Effector memory CD8-positive, alpha-beta T cell (primary cell): ENCODE data around the gene CYS1.
A peak's percentile ranks its signal among the peaks of the same experiment; 100 is the strongest.
"Not testable (repeated sequence)": the region's sequence is repeated elsewhere in the genome, so short reads cannot be mapped to it uniquely, and the experiment has no call there.

ENCODE experiments used
- ATAC-seq: fragments of 150-1000 bp; cut with Tn5 transposase; replicated peaks from 2 replicates; pipeline ENCODE4 v1.10.0; 2021; ENCODE audit warnings: mild to moderate bottlenecking, moderate library complexity
- DNase-seq, 3 experiments: peaks; one replicate each; pipeline ENCODE4 v3.0.0; 2021
- H3K27ac Mint-ChIP-seq, 2 donors: one replicate each; pipeline ENCODE4 v1.8.0; 2022; ENCODE audit warnings: mild to moderate bottlenecking in 2 of 2, mixed read lengths in 2 of 2, moderate library complexity in 2 of 2
- H3K27me3 Mint-ChIP-seq, 2 donors: one replicate each; pipeline ENCODE4 v1.8.0; 2022; ENCODE audit warnings: mixed read lengths in 2 of 2
- H3K36me3 Mint-ChIP-seq: one replicate; pipeline ENCODE4 v1.8.0; 2022; ENCODE audit warnings: mild to moderate bottlenecking, moderate library complexity, mixed read lengths; ENCODE audit not compliant: insufficient read depth
- H3K4me1 Mint-ChIP-seq, 2 donors: one replicate each; pipeline ENCODE4 v1.8.0; 2022; ENCODE audit warnings: low read depth in 2 of 2, mixed read lengths in 2 of 2
- H3K4me3 Mint-ChIP-seq, 2 donors: one replicate each; pipeline ENCODE4 v1.8.0; 2022; ENCODE audit warnings: mild to moderate bottlenecking in 2 of 2, mixed read lengths in 2 of 2, moderate library complexity in 2 of 2
- H3K9me3 Mint-ChIP-seq, 2 donors: one replicate each; pipeline ENCODE4 v1.8.0; 2022; ENCODE audit warnings: mixed read lengths in 2 of 2

CYS1 gene

DNA sequence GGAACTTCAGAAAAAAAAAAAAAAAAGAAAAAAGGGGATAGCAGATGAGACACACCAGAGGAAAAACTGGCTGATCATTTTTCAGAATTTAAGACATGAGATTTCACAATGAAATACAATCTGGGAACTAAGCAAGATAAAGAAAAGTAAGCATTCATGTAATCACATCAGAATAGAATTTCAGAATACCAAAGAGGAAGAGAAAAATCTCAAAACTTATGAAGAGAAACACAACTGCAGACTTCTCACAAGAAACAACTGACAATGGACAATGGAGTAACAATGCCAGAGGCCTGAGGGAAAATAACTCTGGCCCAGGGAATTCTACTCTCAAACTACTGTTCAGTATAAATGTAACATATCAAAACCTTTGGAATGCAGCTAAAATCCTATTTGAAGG, 29.1 kb upstream of the CYS1 start:
- H3K36me3 Mint-ChIP-seq: no peaks in the 10 kb centered on the region
- no peak overlapping the region for H3K4me3 Mint-ChIP-seq
- DNase-seq (no peak), ATAC-seq (no peak)
- H3K27ac Mint-ChIP-seq: peak overlapping the region in 1 of 2 donors; percentile 53
- H3K9me3 Mint-ChIP-seq: no peaks in the 10 kb centered on the region
- no peaks in the 10 kb centered on the region for H3K4me1 Mint-ChIP-seq
- H3K27me3 Mint-ChIP-seq: no peaks in the 10 kb centered on the region

DNA sequence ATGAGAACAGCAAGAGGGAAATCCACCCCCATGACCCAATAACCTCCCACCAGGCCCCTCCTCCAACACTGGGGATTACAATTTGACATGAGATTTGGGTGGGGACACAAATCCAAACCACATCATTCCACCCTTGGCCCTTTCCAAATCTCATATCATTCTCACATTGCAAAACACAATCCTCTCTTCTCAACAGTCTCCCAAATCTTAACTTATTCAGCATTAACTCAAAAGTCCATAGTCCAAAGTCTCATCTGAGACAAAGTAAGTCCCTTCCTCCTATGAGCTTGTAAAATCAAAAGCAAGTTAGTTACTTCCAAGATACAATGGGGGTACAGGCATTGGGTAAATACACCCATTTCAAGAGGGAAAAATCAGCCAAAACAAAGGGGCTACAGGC, 24.7 kb upstream of the CYS1 start:
- ATAC-seq, H3K36me3 Mint-ChIP-seq, DNase-seq, H3K4me3 Mint-ChIP-seq, H3K27ac Mint-ChIP-seq, H3K9me3 Mint-ChIP-seq, H3K4me1 Mint-ChIP-seq: not testable (repeated sequence)
- peaks cover 0 to 17% of the 10 kb centered on the region in 2 donors for H3K27me3 Mint-ChIP-seq

- Mint-ChIP-seq H3K4me3 (no peak overlapping the region), H3K27me3 (peaks cover 1 to 23% of the 10 kb centered on the region in 2 donors), H3K27ac (no peak overlapping the region), H3K36me3 (no peaks in the 10 kb centered on the region), H3K9me3 (no peaks in the 10 kb centered on the region), H3K4me1 (no peaks in the 10 kb centered on the region)
- DNase-seq (no peak), ATAC-seq (no peak)
Measured at GRCh38 chr2:10103179-10103578, 23.0 kb upstream of the CYS1 start.

- no peak overlapping the region for H3K27ac Mint-ChIP-seq
- DNase-seq (no peak), ATAC-seq (no peak)
- no peaks in the 10 kb centered on the region for H3K9me3 Mint-ChIP-seq
- no peak overlapping the region for H3K4me3 Mint-ChIP-seq
- H3K4me1 Mint-ChIP-seq: no peaks in the 10 kb centered on the region
- no peaks in the 10 kb centered on the region for H3K36me3 Mint-ChIP-seq
- H3K27me3 Mint-ChIP-seq: peaks cover 12 to 40% of the 10 kb centered on the region in 2 donors
Measured at GRCh38 chr2:10101491-10101890, 21.3 kb upstream of the CYS1 start.

- peak in 1 of 3 experiments; percentile 28 for DNase-seq
- peaks cover 40 to 79% of the 10 kb centered on the region in 2 donors for H3K27me3 Mint-ChIP-seq
Measured at GRCh38 chr2:10097352-10098148, 17.3 kb upstream of the CYS1 start.

GRCh38 chr2:10096641-10097040, 16.4 kb upstream of the CYS1 start:
- H3K27me3 Mint-ChIP-seq: peaks cover 48 to 82% of the 10 kb centered on the region in 2 donors
- H3K4me3 Mint-ChIP-seq: no peak overlapping the region
- no peak overlapping the region for H3K27ac Mint-ChIP-seq
- DNase-seq (no peak), ATAC-seq (no peak)
- no peaks in the 10 kb centered on the region for H3K36me3 Mint-ChIP-seq
- H3K4me1 Mint-ChIP-seq: no peaks in the 10 kb centered on the region
- no peaks in the 10 kb centered on the region for H3K9me3 Mint-ChIP-seq

More at GRCh38 chr2:10097352-10098148, 17.3 kb upstream of the CYS1 start:
- Mint-ChIP-seq H3K36me3 (no peaks in the 10 kb centered on the region), H3K4me3 (no peak overlapping the region), H3K27ac (peak overlapping the region in 1 of 2 donors; percentile 17), H3K9me3 (no peaks in the 10 kb centered on the region), H3K4me1 (no peaks in the 10 kb centered on the region)
- peak; percentile 72 for ATAC-seq

GRCh38 chr2:10095175-10095574, 15.0 kb upstream of the CYS1 start:
- DNase-seq: no peak
- H3K4me3 Mint-ChIP-seq: no peak overlapping the region
- peaks cover 3 to 4% of the 10 kb centered on the region in 2 donors for H3K4me1 Mint-ChIP-seq
- peaks cover 0 to 2% of the 10 kb centered on the region in 2 donors for H3K9me3 Mint-ChIP-seq
- peaks cover 57 to 86% of the 10 kb centered on the region in 2 donors for H3K27me3 Mint-ChIP-seq
- no peaks in the 10 kb centered on the region for H3K36me3 Mint-ChIP-seq
- H3K27ac Mint-ChIP-seq: no peak overlapping the region
- ATAC-seq: no peak

GRCh38 chr2:10094271-10094814, 14.1 kb upstream of the CYS1 start:
- Mint-ChIP-seq H3K27me3 (peaks cover 65 to 89% of the 10 kb centered on the region in 2 donors), H3K4me3 (no peak overlapping the region)

DNA sequence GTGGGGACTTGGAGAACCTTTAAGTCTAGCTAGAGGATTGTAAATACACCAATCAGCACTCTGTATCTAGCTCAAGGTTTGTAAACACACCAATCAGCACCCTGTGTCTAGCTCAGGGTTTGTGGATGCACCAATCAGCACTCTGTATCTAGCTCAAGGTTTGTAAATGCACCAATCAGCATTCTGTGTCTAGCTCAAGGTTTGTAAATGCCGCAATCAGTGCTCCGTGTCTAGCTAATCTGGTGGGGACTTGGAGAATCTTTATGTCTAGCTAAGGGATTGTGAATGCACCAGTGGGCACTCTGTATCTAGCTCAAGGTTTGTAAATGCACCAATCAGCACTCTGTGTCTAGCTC, 11.7 kb upstream of the CYS1 start:
- H3K27ac Mint-ChIP-seq, H3K36me3 Mint-ChIP-seq, H3K4me1 Mint-ChIP-seq, H3K4me3 Mint-ChIP-seq, H3K9me3 Mint-ChIP-seq, ATAC-seq, DNase-seq: not testable (repeated sequence)
- peaks cover 64 to 94% of the 10 kb centered on the region in 2 donors for H3K27me3 Mint-ChIP-seq

More at GRCh38 chr2:10094271-10094814, 14.1 kb upstream of the CYS1 start:
- H3K4me1 Mint-ChIP-seq: peaks cover 3 to 4% of the 10 kb centered on the region in 2 donors
- ATAC-seq (no peak), DNase-seq (no peak)
- no peaks in the 10 kb centered on the region for H3K36me3 Mint-ChIP-seq
- no peak overlapping the region for H3K27ac Mint-ChIP-seq
- H3K9me3 Mint-ChIP-seq: peaks cover 0 to 2% of the 10 kb centered on the region in 2 donors

- peak; percentile 35 for ATAC-seq
- Mint-ChIP-seq H3K4me1 (peaks cover 3 to 4% of the 10 kb centered on the region in 2 donors), H3K4me3 (peak overlapping the region; percentile 72 to 75), H3K27me3 (peaks cover 69 to 94% of the 10 kb centered on the region in 2 donors), H3K27ac (no peak overlapping the region), H3K36me3 (no peaks in the 10 kb centered on the region), H3K9me3 (peaks cover 0 to 2% of the 10 kb centered on the region in 2 donors)
- no peak for DNase-seq
Measured at GRCh38 chr2:10091182-10091888, 11.1 kb upstream of the CYS1 start.

DNA sequence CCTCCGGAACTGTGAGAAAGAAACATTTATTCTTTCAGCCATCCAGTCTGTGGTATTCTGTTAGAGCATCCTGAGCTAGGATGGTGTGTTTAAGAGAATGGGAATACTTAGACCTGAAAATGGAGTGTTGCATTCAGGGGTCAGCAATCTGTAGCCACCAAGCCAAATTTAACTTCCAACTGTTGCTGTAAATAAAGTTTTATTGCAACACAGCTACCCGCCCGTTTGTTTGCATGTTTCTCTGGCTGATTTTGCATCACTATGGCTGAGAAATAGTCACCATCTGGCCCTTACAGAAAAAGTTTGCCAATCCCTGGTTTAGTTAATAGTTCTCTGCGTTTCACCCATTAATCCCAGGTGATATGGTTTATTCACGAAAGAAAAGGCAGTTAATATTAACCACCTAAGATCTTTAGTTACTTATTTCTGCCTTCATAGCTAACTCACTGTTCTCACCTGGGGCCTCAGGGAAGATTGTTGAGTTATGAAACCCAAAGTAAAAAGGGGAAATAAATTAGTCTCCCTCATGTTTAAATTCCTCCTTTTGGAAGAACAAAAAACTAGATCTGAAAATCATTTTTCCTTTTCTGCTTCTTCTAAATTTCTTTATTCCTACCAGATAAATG, 9.5 kb upstream of the CYS1 start:
- no peaks in the 10 kb centered on the region for H3K36me3 Mint-ChIP-seq
- ATAC-seq: no peak
- peaks cover 77 to 94% of the 10 kb centered on the region in 2 donors for H3K27me3 Mint-ChIP-seq
- peaks cover 0 to 2% of the 10 kb centered on the region in 2 donors for H3K9me3 Mint-ChIP-seq
- no peak for DNase-seq
- no peak overlapping the region for H3K27ac Mint-ChIP-seq
- no peak overlapping the region for H3K4me3 Mint-ChIP-seq
- peaks cover 3 to 4% of the 10 kb centered on the region in 2 donors for H3K4me1 Mint-ChIP-seq

DNA sequence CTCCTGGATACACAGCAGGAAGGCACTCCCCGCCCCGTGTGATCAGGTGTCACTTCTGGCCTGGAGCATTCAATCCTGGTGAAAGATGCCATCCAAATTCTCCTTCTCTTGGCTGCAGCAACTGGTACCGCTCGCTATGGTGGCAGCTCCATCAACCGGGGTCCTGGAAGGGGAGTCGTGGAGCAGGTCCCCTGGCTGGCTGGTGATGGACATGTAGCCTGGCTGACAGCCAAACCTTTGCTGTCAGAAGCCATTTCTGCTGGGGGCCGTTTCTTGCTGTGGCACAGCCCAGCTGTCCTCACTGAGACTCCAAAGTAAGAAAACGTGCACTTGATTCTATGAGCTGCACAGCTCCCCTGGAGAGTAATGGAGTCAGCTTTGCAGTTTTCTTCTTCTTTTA, 7.1 kb upstream of the CYS1 start:
- no peak for ATAC-seq
- Mint-ChIP-seq H3K36me3 (no peaks in the 10 kb centered on the region), H3K9me3 (peaks cover 0 to 2% of the 10 kb centered on the region in 2 donors), H3K4me3 (no peak overlapping the region), H3K4me1 (peaks cover 3 to 4% of the 10 kb centered on the region in 2 donors), H3K27me3 (peaks cover 77 to 94% of the 10 kb centered on the region in 2 donors), H3K27ac (peak overlapping the region in 1 of 2 donors; percentile 64)
- DNase-seq: no peak

- H3K36me3 Mint-ChIP-seq: no peaks in the 10 kb centered on the region
- no peak overlapping the region for H3K4me3 Mint-ChIP-seq
- no peak for DNase-seq
- H3K9me3 Mint-ChIP-seq: peaks cover 0 to 2% of the 10 kb centered on the region in 2 donors
- H3K27me3 Mint-ChIP-seq: peaks cover 77 to 94% of the 10 kb centered on the region in 2 donors
- no peak for ATAC-seq
- H3K4me1 Mint-ChIP-seq: peaks cover 4 to 5% of the 10 kb centered on the region in 2 donors
- H3K27ac Mint-ChIP-seq: peak overlapping the region in 1 of 2 donors; percentile 64
Measured at GRCh38 chr2:10086950-10087349, 6.7 kb upstream of the CYS1 start.
